HUES6 (cell line): Measurements from ENCODE around the gene ARIH2.

Source experiments
- H3K27ac ChIP-seq: 2 replicates; pipeline ENCODE4 v1.7.0; 2013; ENCODE audit warnings: low read depth, mild to moderate bottlenecking, low read length, inconsistent platforms
- H3K27me3 ChIP-seq: 2 replicates; pipeline ENCODE4 v1.6.1; 2013; ENCODE audit warnings: low read length; ENCODE audit not compliant: control insufficient read depth, insufficient read depth
- H3K36me3 ChIP-seq: 2 replicates; pipeline ENCODE4 v1.6.1; 2013; ENCODE audit warnings: low read length; ENCODE audit not compliant: control insufficient read depth, insufficient read depth
- H3K4me1 ChIP-seq: 2 replicates; pipeline ENCODE4 v1.6.1; 2013; ENCODE audit warnings: low read length; ENCODE audit not compliant: control insufficient read depth, insufficient read depth
- H3K4me3 ChIP-seq: 2 replicates; pipeline ENCODE4 v1.5.1; 2013; ENCODE audit warnings: low read depth, low read length
- H3K9ac ChIP-seq: one replicate; pipeline ENCODE4 v1.6.1; 2013; ENCODE audit warnings: mild to moderate bottlenecking, low read length
- H3K9me3 ChIP-seq: 2 replicates; pipeline ENCODE4 v1.6.1; 2013; ENCODE audit warnings: low read depth, low read length; ENCODE audit not compliant: control insufficient read depth, insufficient read depth

Gene ARIH2

DNA sequence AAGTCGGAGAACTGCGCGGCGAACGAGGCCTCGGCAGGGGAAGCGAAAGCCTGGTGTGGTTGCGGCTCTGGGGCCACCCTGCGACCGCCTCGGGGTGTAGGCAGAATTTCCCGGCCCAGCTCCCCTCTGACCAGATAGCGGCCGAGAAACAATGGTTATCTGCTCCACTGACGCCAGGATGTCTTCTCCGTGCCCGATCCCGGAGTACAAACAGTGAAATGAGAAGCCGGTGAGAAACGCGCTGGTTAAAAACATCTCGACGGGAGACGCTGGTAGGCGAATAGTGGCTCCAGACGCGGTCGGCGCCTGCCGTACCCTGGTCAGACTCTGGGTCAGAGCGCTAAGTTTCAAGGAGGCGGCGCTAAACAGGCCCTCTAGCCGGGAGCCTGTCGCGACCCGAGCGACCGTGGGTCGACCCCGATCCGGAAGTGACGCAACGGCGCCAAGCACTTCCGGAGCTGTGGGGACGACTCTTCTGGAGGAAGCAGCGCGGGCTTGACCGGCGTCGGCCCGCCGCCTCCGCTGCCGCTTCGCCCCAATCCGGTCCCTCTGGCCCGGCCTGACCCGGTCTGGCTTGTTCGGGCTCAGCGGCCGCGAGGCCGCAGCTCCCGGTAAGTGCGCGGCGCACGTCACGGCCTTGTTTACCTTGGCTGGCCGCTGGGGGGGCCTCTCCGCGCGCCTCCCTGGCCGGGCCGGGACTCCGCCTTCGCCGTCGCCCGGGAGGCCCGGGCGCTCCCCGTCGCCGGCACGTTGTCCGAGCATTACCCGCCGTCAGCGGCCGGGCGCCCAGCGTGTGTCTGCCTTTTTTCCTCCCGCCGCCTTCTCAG, at the start of gene ARIH2:
Gene ARIH2, plus strand, starts transcription at position 455 of the 827 bp plus-strand sequence. CDS start 8,717 bp downstream, outside the sequence.
- H3K4me1 ChIP-seq, result no peaks in the 10 kb centered on the region
- H3K9ac ChIP-seq, result peak within 1 kb of the TSS; percentile 84
- H3K36me3 ChIP-seq, result peaks cover 10% of the 10 kb centered on the region
- peak within 1 kb of the TSS; percentile 85 for H3K27ac ChIP-seq
- no peaks in the 10 kb centered on the region for H3K27me3 ChIP-seq
- H3K9me3 ChIP-seq, result no peaks in the 10 kb centered on the region
- H3K4me3 ChIP-seq, result peak within 1 kb of the TSS; percentile 82

GRCh38 chr3:48877671-48878070, 41.0 kb upstream of the ARIH2 start:
- no peak overlapping the region for H3K4me3 ChIP-seq
- H3K4me1 ChIP-seq, result no peaks in the 10 kb centered on the region
- H3K9me3 ChIP-seq, result no peaks in the 10 kb centered on the region
- no peaks in the 10 kb centered on the region for H3K27me3 ChIP-seq
- no peak overlapping the region for H3K9ac ChIP-seq
- no peak overlapping the region for H3K27ac ChIP-seq
- no peaks in the 10 kb centered on the region for H3K36me3 ChIP-seq

DNA sequence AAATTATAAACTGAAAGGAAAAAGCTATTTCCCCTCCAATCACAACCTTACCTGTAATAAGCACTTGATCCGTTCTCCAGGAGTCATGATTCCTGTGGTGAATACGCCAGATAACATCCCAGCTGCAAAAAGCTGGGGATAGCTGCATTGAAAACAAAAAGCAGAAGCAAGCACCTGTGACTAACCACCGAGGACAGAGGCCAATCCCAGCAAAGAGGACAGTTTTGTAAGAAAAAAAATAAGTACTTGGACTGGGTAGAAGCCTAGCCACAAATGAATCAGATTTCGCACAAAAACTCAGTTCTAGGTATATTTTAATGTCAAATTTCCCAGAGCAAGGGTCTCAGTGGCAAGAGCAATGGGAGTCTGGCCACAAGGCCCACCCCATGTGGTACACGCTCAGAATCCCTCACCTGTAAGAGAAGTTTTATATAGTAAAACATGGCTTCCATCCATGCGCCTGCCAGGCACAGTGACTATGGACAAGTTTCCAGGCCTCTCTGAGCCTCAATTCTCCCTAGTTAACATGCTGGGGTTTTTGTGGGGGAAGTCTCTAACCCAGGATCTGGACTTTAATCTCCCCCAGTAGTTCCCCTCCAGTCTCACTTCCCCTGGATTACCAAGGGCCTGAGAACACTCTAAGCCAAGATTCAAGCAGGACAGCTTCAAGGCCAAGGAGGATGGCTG, 39.2 kb upstream of the ARIH2 start:
- Histone ChIP-seq H3K4me1 (no peaks in the 10 kb centered on the region), H3K36me3 (no peaks in the 10 kb centered on the region), H3K9me3 (no peaks in the 10 kb centered on the region), H3K9ac (no peak overlapping the region), H3K4me3 (no peak overlapping the region), H3K27me3 (no peaks in the 10 kb centered on the region), H3K27ac (no peak overlapping the region)

- H3K4me3 ChIP-seq, result no peak overlapping the region
- no peaks in the 10 kb centered on the region for H3K4me1 ChIP-seq
- H3K9me3 ChIP-seq, result no peaks in the 10 kb centered on the region
- H3K36me3 ChIP-seq, result no peaks in the 10 kb centered on the region
- H3K27ac ChIP-seq, result no peak overlapping the region
- no peak overlapping the region for H3K9ac ChIP-seq
- H3K27me3 ChIP-seq, result no peaks in the 10 kb centered on the region
Observed at GRCh38 chr3:48879994-48880377, 38.7 kb upstream of the ARIH2 start.

DNA sequence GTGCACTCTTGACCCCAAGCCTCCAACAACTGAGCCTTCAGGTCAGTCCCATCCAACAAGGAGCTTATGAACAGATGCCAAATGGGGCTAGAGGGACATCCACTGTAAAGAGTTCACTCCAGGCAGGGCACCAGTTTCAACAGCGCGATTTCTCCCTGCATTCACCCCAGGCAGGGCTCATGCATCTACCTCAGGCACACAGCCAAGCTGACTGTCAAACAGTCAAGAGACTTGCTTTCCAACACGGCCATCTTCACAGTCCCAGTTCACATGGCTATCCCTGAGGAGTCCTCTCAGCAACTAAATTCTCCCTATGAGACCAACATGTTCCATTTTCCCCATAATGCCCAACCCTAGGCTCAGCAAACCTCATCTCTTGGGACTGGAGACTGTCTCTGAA, 37.6 kb upstream of the ARIH2 start:
- Histone ChIP-seq H3K36me3 (no peaks in the 10 kb centered on the region), H3K27me3 (no peaks in the 10 kb centered on the region), H3K27ac (no peak overlapping the region), H3K9ac (no peak overlapping the region), H3K9me3 (no peaks in the 10 kb centered on the region), H3K4me1 (no peaks in the 10 kb centered on the region), H3K4me3 (no peak overlapping the region)

DNA sequence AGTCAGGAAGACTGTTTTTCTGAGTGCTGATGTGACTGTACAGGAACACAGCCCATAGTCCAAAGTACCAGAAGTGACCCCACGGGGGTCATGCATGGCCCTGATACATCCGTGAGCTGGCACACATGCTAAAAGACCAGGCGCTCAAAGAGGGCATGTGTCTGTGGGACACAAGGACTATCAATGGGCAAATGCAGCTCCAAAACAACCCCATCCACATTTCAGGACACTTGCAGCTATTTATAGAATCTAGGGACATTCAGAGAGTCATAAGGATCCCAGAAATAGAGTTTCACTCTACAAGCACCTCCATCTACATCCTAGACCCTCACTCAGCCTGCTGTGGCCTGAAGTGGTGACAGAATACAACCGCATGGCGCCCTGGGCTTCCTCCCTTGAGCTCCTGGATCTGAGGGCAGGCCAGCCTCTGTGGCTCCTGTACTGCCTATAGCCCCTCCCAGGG, 37.0 kb upstream of the ARIH2 start:
- Histone ChIP-seq H3K36me3 (no peaks in the 10 kb centered on the region), H3K9ac (no peak overlapping the region), H3K9me3 (no peaks in the 10 kb centered on the region)

GRCh38 chr3:48885753-48886152, 32.9 kb upstream of the ARIH2 start:
- Histone ChIP-seq H3K36me3 (no peaks in the 10 kb centered on the region), H3K27ac (no peak overlapping the region), H3K4me3 (no peak overlapping the region), H3K9me3 (no peaks in the 10 kb centered on the region), H3K27me3 (no peaks in the 10 kb centered on the region), H3K4me1 (no peaks in the 10 kb centered on the region), H3K9ac (no peak overlapping the region)

More for the DNA sequence above, 37.0 kb upstream of the ARIH2 start:
- no peaks in the 10 kb centered on the region for H3K4me1 ChIP-seq
- no peak overlapping the region for H3K27ac ChIP-seq
- no peak overlapping the region for H3K4me3 ChIP-seq
- H3K27me3 ChIP-seq, result no peaks in the 10 kb centered on the region

GRCh38 chr3:48891606-48892005, 27.0 kb upstream of the ARIH2 start:
- H3K27me3 ChIP-seq, result no peaks in the 10 kb centered on the region
- H3K4me3 ChIP-seq, result no peak overlapping the region
- H3K27ac ChIP-seq, result no peak overlapping the region
- no peak overlapping the region for H3K9ac ChIP-seq
- H3K4me1 ChIP-seq, result no peaks in the 10 kb centered on the region
- no peaks in the 10 kb centered on the region for H3K36me3 ChIP-seq
- H3K9me3 ChIP-seq, result no peaks in the 10 kb centered on the region

- no peaks in the 10 kb centered on the region for H3K9me3 ChIP-seq
- no peaks in the 10 kb centered on the region for H3K36me3 ChIP-seq
- no peaks in the 10 kb centered on the region for H3K27me3 ChIP-seq
- H3K4me1 ChIP-seq, result peaks cover 9% of the 10 kb centered on the region; the same call in 1 of the 2 replicates
- H3K9ac ChIP-seq, result no peak overlapping the region
- no peak overlapping the region for H3K27ac ChIP-seq
- H3K4me3 ChIP-seq, result no peak overlapping the region
Observed at GRCh38 chr3:48894516-48894915, 24.1 kb upstream of the ARIH2 start.

DNA sequence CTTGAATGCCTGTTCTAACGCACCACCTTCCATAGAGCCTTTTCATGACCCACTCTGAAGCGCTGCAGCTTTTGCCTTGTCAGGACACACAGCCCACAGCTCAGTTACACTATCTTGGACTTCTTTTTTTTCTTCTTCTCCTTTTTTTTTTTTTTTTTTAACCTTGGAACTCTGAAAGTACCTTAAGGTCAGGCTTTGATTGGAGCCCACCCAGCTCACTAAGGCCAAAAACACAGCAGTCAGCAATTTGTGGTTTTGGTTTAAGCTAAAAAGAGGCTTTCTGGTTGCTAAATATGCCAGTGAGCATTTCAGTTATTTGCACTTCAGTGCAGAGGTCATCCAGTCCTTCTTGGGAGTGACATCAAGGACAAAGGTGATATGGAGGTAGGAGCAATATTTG, 21.7 kb upstream of the ARIH2 start:
- H3K4me3 ChIP-seq, result no peak overlapping the region
- H3K27ac ChIP-seq, result no peak overlapping the region
- peaks cover 9% of the 10 kb centered on the region; the same call in 1 of the 2 replicates for H3K4me1 ChIP-seq
- no peaks in the 10 kb centered on the region for H3K27me3 ChIP-seq
- no peaks in the 10 kb centered on the region for H3K36me3 ChIP-seq
- no peak overlapping the region for H3K9ac ChIP-seq
- H3K9me3 ChIP-seq, result no peaks in the 10 kb centered on the region
